GM18870 (cell line): ENCODE results near the gene ZDHHC11B.
"Not testable (repeated sequence)": the region's sequence is repeated elsewhere in the genome, so short reads cannot be mapped to it uniquely, and the experiment has no call there.

Source experiments
- ATAC-seq: cut with Tn5 transposase; IDR thresholded peaks from one replicate; pipeline ENCODE4 v1.9.1; 2021; ENCODE audit warnings: moderate library complexity; ENCODE audit not compliant: unreplicated experiment

Gene ZDHHC11B

GRCh38 chr5:771087-771781, 13.3 kb downstream of the ZDHHC11B start:
- ATAC-seq = not testable (repeated sequence)

GRCh38 chr5:770585-770984, 13.9 kb downstream of the ZDHHC11B start:
- not testable (repeated sequence) for ATAC-seq

GRCh38 chr5:769485-770145, 14.9 kb downstream of the ZDHHC11B start:
- not testable (repeated sequence) for ATAC-seq

GRCh38 chr5:766666-767431, 17.7 kb downstream of the ZDHHC11B start:
- ATAC-seq = no peak

GRCh38 chr5:765948-766631, 18.4 kb downstream of the ZDHHC11B start:
- ATAC-seq = no peak

GRCh38 chr5:763998-764781, 20.3 kb downstream of the ZDHHC11B start:
- no peak for ATAC-seq

- ATAC-seq = no peak
These were observed 21.1 kb downstream of the ZDHHC11B start for GRCh38 chr5:763397-763796.

- ATAC-seq = not testable (repeated sequence)
These were observed 21.5 kb downstream of the ZDHHC11B start for GRCh38 chr5:762996-763395.

GRCh38 chr5:761854-762710, 22.4 kb downstream of the ZDHHC11B start:
- no peak for ATAC-seq

- ATAC-seq = no peak
These were observed 23.3 kb downstream of the ZDHHC11B start for GRCh38 chr5:761059-761771.

- ATAC-seq = no peak
These were observed 24.0 kb downstream of the ZDHHC11B start for GRCh38 chr5:760363-761058.

- no peak for ATAC-seq
These were observed 24.7 kb downstream of the ZDHHC11B start for GRCh38 chr5:759781-760362.

- no peak for ATAC-seq
These were observed 25.3 kb downstream of the ZDHHC11B start for GRCh38 chr5:759111-759751.

- no peak for ATAC-seq
These were observed 25.9 kb downstream of the ZDHHC11B start for GRCh38 chr5:758698-759053.

- ATAC-seq = no peak
These were observed 26.4 kb downstream of the ZDHHC11B start for GRCh38 chr5:757931-758697.

GRCh38 chr5:757346-757930, 27.1 kb downstream of the ZDHHC11B start:
- ATAC-seq = no peak
